ENCODE results near the gene GLP1R.

DNA sequence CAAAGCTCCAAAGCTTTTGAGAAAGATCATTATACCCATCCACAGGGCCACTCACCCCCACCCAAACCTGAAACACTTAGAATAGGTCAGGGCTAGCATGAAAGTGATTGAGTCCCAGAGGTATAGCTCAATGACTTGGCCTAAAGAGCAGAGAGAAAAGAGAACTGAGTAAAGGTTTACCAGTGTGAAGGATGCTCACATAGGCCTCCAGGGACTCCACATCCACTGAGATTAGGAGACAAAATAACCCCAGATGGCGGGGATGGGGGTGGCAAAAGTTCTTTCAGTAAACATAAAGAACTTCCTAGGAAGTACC, 54.2 kb downstream of the GLP1R start:
- TF ChIP-seq, protein P1, sequence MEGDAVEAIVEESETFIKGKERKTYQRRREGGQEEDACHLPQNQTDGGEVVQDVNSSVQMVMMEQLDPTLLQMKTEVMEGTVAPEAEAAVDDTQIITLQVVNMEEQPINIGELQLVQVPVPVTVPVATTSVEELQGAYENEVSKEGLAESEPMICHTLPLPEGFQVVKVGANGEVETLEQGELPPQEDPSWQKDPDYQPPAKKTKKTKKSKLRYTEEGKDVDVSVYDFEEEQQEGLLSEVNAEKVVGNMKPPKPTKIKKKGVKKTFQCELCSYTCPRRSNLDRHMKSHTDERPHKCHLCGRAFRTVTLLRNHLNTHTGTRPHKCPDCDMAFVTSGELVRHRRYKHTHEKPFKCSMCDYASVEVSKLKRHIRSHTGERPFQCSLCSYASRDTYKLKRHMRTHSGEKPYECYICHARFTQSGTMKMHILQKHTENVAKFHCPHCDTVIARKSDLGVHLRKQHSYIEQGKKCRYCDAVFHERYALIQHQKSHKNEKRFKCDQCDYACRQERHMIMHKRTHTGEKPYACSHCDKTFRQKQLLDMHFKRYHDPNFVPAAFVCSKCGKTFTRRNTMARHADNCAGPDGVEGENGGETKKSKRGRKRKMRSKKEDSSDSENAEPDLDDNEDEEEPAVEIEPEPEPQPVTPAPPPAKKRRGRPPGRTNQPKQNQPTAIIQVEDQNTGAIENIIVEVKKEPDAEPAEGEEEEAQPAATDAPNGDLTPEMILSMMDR (IDR thresholded peaks at IDR 0.05; ENCODE audit: low read depth, low read length, poor library complexity, severe bottlenecking): no peak
- no peak for TF ChIP-seq EZH2phosphoT487 (IDR thresholded peaks at IDR 0.05; ENCODE audit: borderline replicate concordance, low read length)
